K562 (cell line): ENCODE data around the gene MAP4K5. TPM values are rescaled to one million over a fixed set of nuclear protein-coding genes. Genes with fewer than 3 reads are reported as not detected.

ENCODE experiments used
- ATAC-seq: fragments of 200-7000 bp; cut with Tn5 transposase; 3 replicates; pipeline ENCODE4 v1.9.1; 2020; ENCODE audit warnings: moderate library complexity
- BruUV-seq: library from RNA; stranded (reverse); fragments of 400-500 nt; replicated peaks from 2 replicates; lab custom pipeline; 2021; lab: Mats Ljungman, UMichigan
- CTCF ChIA-PET: fragments of 300-600 bp; formaldehyde crosslinking; extraction: SDS; loops from one replicate; lab custom pipeline; 2021; ENCODE audit warnings: low intra/inter-chr PET ratio; lab: Yijun Ruan, JAX
- POLR2A ChIA-PET: fragments of 300-600, 350-650 bp; sonication (Branson Sonifier 250); formaldehyde crosslinking; extraction: SDS; loops from one replicate; lab custom pipeline; 2021; ENCODE audit warnings: antibody characterized with exemption, inconsistent platforms; lab: Yijun Ruan, JAX
- DNase-seq, 4 experiments: peaks; one replicate each; pipeline versions ENCODE4 v3.0.0 to v3.0.0-alpha.2; 2011 to 2018; ENCODE audit warnings: low spot score in 3 of 4, mixed read lengths in 3 of 4; ENCODE audit errors: extremely low read depth in 1 of 4
- FAIRE-seq: peaks from 2 replicates; lab custom pipeline; 2011; peaks lifted over from hg19 to GRCh38; lab: Jason Lieb, UNC
- H2AFZ ChIP-seq: 2 replicates; pipeline ENCODE4 v1.6.0; 2011; ENCODE audit warnings: low read depth, low read length, control low read depth, inconsistent platforms
- H3K27ac ChIP-seq: fragments of 200-600 bp; 3 replicates; pipeline ENCODE4 v1.8.0; 2011; ENCODE audit warnings: low read depth, mild to moderate bottlenecking, control low read depth, inconsistent platforms, low read length, moderate library complexity, mixed read lengths; ENCODE audit errors: extremely low read depth
- H3K27me3 ChIP-seq, 2 experiments: fragments of 300-600 bp in 1 of 2; 2 replicates in 1 of 2; 3 replicates in 1 of 2; pipeline versions ENCODE4 v1.6.0 to v1.8.0; 2011; ENCODE audit warnings: inconsistent platforms in 2 of 2, low read length in 2 of 2, mild to moderate bottlenecking in 1 of 2, mixed read lengths in 1 of 2, moderate library complexity in 1 of 2; ENCODE audit not compliant: control insufficient read depth in 2 of 2, insufficient read depth in 2 of 2
- H3K36me3 ChIP-seq: fragments of 300-600 bp; 3 replicates; pipeline ENCODE4 v1.8.0; 2011; ENCODE audit warnings: mild to moderate bottlenecking, low read length, inconsistent platforms; ENCODE audit not compliant: control insufficient read depth, insufficient read depth
- H3K4me1 ChIP-seq, 2 experiments: fragments of 200-600 bp in 1 of 2; replicated peaks in 1 of 2; 2 replicates in 1 of 2; 3 replicates in 1 of 2; pipeline versions ENCODE4 v1.5.1 to v1.8.0; 2011; ENCODE audit warnings: inconsistent platforms in 2 of 2, low read length in 2 of 2, mild to moderate bottlenecking in 1 of 2, mixed read lengths in 1 of 2, moderate library complexity in 1 of 2; ENCODE audit not compliant: control insufficient read depth in 2 of 2, insufficient read depth in 2 of 2
- H3K4me2 ChIP-seq: 2 replicates; pipeline ENCODE4 v1.6.1; 2011; ENCODE audit warnings: low read length, control low read depth, inconsistent platforms, mixed read lengths; ENCODE audit not compliant: insufficient read depth
- H3K4me3 ChIP-seq: fragments of 200-600 bp; sonication (generic), shearing (Covaris generic); 2 replicates; pipeline ENCODE4 v1.5.1; 2016; ENCODE audit warnings: control low read depth, inconsistent platforms
- H3K79me2 ChIP-seq: fragments of 200-600 bp; 3 replicates; pipeline ENCODE4 v1.8.0; 2011; ENCODE audit warnings: low read length, inconsistent platforms; ENCODE audit not compliant: control insufficient read depth, insufficient read depth
- H3K9ac ChIP-seq, 2 experiments: 2 replicates each; pipeline versions ENCODE4 v1.6.0 to v1.6.1; 2011; ENCODE audit warnings: low read depth in 2 of 2, low read length in 2 of 2, control low read depth in 1 of 2, inconsistent platforms in 1 of 2, mild to moderate bottlenecking in 1 of 2, mixed read lengths in 1 of 2; ENCODE audit not compliant: insufficient read depth in 1 of 2
- H3K9me1 ChIP-seq: one replicate; pipeline ENCODE4 v1.6.0; 2011; ENCODE audit warnings: inconsistent platforms, mild to moderate bottlenecking, low read length, moderate library complexity; ENCODE audit not compliant: control insufficient read depth, insufficient read depth
- H3K9me3 ChIP-seq: replicated peaks from 2 replicates; pipeline ENCODE4 v1.5.1; 2011; ENCODE audit warnings: low read depth, low read length, inconsistent platforms; ENCODE audit not compliant: control insufficient read depth, insufficient read depth
- H4K20me1 ChIP-seq: replicated peaks from 2 replicates; pipeline ENCODE4 v1.6.1; 2011; ENCODE audit warnings: low read length, inconsistent platforms, mixed read lengths; ENCODE audit not compliant: control insufficient read depth, insufficient read depth
- HNRNPK ChIP-seq: fragments of 200-400 bp; formaldehyde crosslinking; IDR thresholded peaks from one replicate; pipeline ENCODE4 v1.6.1; 2018; ENCODE audit warnings: mild to moderate bottlenecking, low read depth, low read length; ENCODE audit not compliant: poor library complexity, severe bottlenecking
- PHF8 ChIP-seq: fragments of 200-600 bp; sonication (generic); IDR thresholded peaks from 2 replicates; pipeline ENCODE4 v1.6.1; 2012; ENCODE audit warnings: mixed run types, mild to moderate bottlenecking, inconsistent platforms, low read length, moderate library complexity, borderline replicate concordance
- POLR2AphosphoS2 ChIP-seq: IDR thresholded peaks from 2 replicates; pipeline ENCODE4 v1.6.1; 2012; ENCODE audit warnings: low read length, improper control_type of control experiment
- RBFOX2 ChIP-seq: fragments of 200-400 bp; formaldehyde crosslinking; IDR thresholded peaks from 2 replicates; pipeline ENCODE4 v1.6.1; 2017; ENCODE audit warnings: low read depth, mild to moderate bottlenecking, low read length, moderate library complexity
- RBM14 ChIP-seq: fragments of 200-400 bp; formaldehyde crosslinking; IDR thresholded peaks from 2 replicates; pipeline ENCODE4 v1.6.1; 2018; ENCODE audit warnings: low read depth, mild to moderate bottlenecking, low read length, moderate library complexity, borderline replicate concordance; ENCODE audit not compliant: insufficient read depth
- RBM39 ChIP-seq: fragments of 200-400 bp; formaldehyde crosslinking; optimal IDR thresholded peaks from 2 replicates; pipeline ENCODE3; 2018; ENCODE audit warnings: low read depth, low read length
- SIN3B ChIP-seq: fragments of 450-650 bp; IDR thresholded peaks from 2 replicates; pipeline ENCODE4 v1.6.1; 2017; ENCODE audit warnings: low read depth, mild to moderate bottlenecking, moderate library complexity
- SLC30A9 ChIP-seq: fragments of 250-450 bp; sonication (Bioruptor Pico); IDR thresholded peaks from 2 replicates; pipeline ENCODE4 v1.8.0; 2022; ENCODE audit warnings: mild to moderate bottlenecking, moderate library complexity
- SMC3 ChIP-seq: conservative IDR thresholded peaks from 2 replicates; pipeline ENCODE4 v1.6.1; 2011; ENCODE audit warnings: low read depth, low read length, improper control_type of control experiment; ENCODE audit not compliant: insufficient read depth
- SP1 ChIP-seq: sonication (generic); formaldehyde crosslinking; IDR thresholded peaks from 2 replicates; pipeline ENCODE4 v1.8.1; 2022; ENCODE audit warnings: mild to moderate bottlenecking, missing genetic modification reagents
- ZNF444 ChIP-seq: fragments of 250-450 bp; sonication (Bioruptor Pico); IDR thresholded peaks from 2 replicates; pipeline ENCODE4 v1.4.0; 2020; ENCODE audit warnings: mild to moderate bottlenecking, moderate library complexity
- WGBS: fragments of 100-300 bp; shearing (Covaris generic); methylation state at CpG from one replicate; pipeline ENCODE4 v1.1.6; 2016; ENCODE audit warnings: low coverage, mixed read lengths; ENCODE audit not compliant: insufficient coverage; ENCODE audit errors: missing lambda C conversion rate; 5-methylcytosine and 5-hydroxymethylcytosine counted together
- in situ Hi-C: fragments of 300-500 bp; cut with MboI; formaldehyde crosslinking; loops from 4 replicates; pipeline ENCODE4 v1.15.0; 2018; ENCODE audit warnings: inconsistent platforms, mixed read lengths
- intact Hi-C: fragments of 100-400 bp; cut with micrococcal nuclease; formaldehyde crosslinking; loops from 2 replicates; pipeline ENCODE4 v1.14.2; 2022
- polyA plus RNA-seq, 8 experiments: library from polyadenylated mRNA; depleted of rRNA in 4 of 8; stranded (reverse) in 5 of 8; unstranded in 3 of 8; fragments of >200 nt; fragmentation: Nextera tagmentation in 2 of 8; fragmentation: Illumina TruSeq in 1 of 8; extraction: Ambion mirVana in 2 of 8; extraction: Trizol in 1 of 8; gene quantifications; 2 replicates each; pipeline versions ENCODE4 v1.2.1 to v1.2.3, GENCODE V29; 2011 to 2014; ENCODE audit warnings: inconsistent platforms in 1 of 8, missing spikeins in 1 of 8
- total RNA-seq, 7 experiments: library from RNA; depleted of rRNA in 6 of 7; stranded (reverse); fragments of >200 nt in 6 of 7; fragmentation: Illumina TruSeq in 2 of 7; extraction: Trizol in 2 of 7; gene quantifications; 2 replicates each; pipeline versions ENCODE4 v1.2.1 to v1.2.3, GENCODE V29; 2011 to 2021; ENCODE audit warnings: low replicate concordance in 1 of 7
- TF ChIP-seq, protein P1 (sequence below), 2 experiments: fragments of 450-650 bp in 1 of 2; sonication (generic) in 1 of 2; formaldehyde crosslinking; conservative IDR thresholded peaks; 2 replicates each; pipeline versions ENCODE4 v1.4.0 to v1.8.1; 2020 to 2022; ENCODE audit warnings: mild to moderate bottlenecking in 1 of 2, missing genetic modification reagents in 1 of 2

The MAP4K5 gene
- total and polyA plus RNA-seq, 9 of the 15 experiments (the other 6 are each of a cell fraction or from before 2014, with no cell fraction given) = 5.9 to 29.4 (median 18.0) TPM

DNA sequence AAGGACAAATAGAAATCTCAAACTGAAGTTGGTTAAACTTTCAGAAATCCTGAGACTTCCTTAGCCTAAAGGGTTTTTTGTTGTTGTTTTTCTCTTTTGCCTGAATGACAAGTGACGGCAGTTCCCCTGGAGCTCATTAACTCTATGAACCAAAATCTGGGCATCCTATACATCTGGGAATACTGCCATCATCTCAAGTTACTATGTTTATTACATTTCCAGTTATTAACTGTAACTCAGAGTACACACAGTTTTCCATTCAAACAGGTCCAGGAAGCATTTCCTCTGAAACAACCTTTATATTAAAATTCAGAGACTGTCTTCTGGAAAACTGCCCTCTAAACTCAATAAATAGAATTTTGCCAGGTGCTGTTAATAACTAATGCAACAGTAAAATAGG, 80.1 kb downstream of the MAP4K5 start:
- POLR2A ChIA-PET = no interaction called here
- DNase-seq (no peak), FAIRE-seq (no peak), ATAC-seq (no peak)
- Histone ChIP-seq H3K4me3 (no peak overlapping the region), H3K9ac (no peak overlapping the region), H4K20me1 (no peaks in the 10 kb centered on the region), H3K9me1 (no peaks in the 10 kb centered on the region), H3K9me3 (peaks cover 2% of the 10 kb centered on the region; the same call in 1 of the 2 replicates), H3K36me3 (peaks cover 61% of the 10 kb centered on the region; the same call in 2 of the 3 replicates), H3K27ac (no peak overlapping the region), H3K4me2 (no peak overlapping the region), H3K27me3 (no peaks in the 10 kb centered on the region), H2AFZ (no peak overlapping the region), H3K79me2 (no peaks in the 10 kb centered on the region), H3K4me1 (no peaks in the 10 kb centered on the region)
- intact Hi-C loops (no loop called here), in situ Hi-C loops (no loop called here)
- BruUV-seq = no TSS peak
- 100% methylated on average over 1 of the region's 1 CpG for WGBS
- TF ChIP-seq ZNF444 (CRISPR knock-in tag) (no peak), RBM39 (no peak), HNRNPK (no peak), RBFOX2 (no peak), SIN3B (no peak), RBM14 (no peak), SLC30A9 (CRISPR knock-in tag) (no peak), POLR2AphosphoS2 (no peak), PHF8 (no peak), SP1 (CRISPR knock-in tag) (no peak), SMC3 (no peak)
- TF ChIP-seq, protein P1, sequence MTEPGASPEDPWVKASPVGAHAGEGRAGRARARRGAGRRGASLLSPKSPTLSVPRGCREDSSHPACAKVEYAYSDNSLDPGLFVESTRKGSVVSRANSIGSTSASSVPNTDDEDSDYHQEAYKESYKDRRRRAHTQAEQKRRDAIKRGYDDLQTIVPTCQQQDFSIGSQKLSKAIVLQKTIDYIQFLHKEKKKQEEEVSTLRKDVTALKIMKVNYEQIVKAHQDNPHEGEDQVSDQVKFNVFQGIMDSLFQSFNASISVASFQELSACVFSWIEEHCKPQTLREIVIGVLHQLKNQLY (CRISPR knock-in tag; conservative IDR thresholded peaks at IDR 0.05) = no peak
- CTCF ChIA-PET = no interaction called here
